Cardiac muscle cell (in vitro differentiated cells and primary cell): Measurements from ENCODE around the gene ATP9B. TPM values are rescaled to one million over a fixed set of nuclear protein-coding genes. Genes with fewer than 3 reads are reported as not detected.

ENCODE experiments used
- DNase-seq, 2 donors: peaks; one replicate each; pipeline versions ENCODE4 v3.0.0 to v3.0.0-alpha.2; 2010 to 2017; ENCODE audit warnings: low read depth in 1 of 2, low spot score in 1 of 2
- H3K27ac ChIP-seq: fragments of 200-600 bp; sonication (generic); 2 replicates; pipeline ENCODE4 v1.5.1; 2016
- H3K27me3 ChIP-seq: fragments of 200-600 bp; sonication (generic); 2 replicates; pipeline ENCODE4 v1.6.0; 2016; ENCODE audit warnings: control low read depth
- H3K36me3 ChIP-seq: fragments of 200-600 bp; sonication (generic); 2 replicates; pipeline ENCODE4 v1.5.1; 2016; ENCODE audit warnings: control low read depth
- H3K4me1 ChIP-seq: fragments of 200-600 bp; sonication (generic); 2 replicates; pipeline ENCODE4 v1.8.1; 2017; ENCODE audit warnings: low read depth, mild to moderate bottlenecking, mixed run types
- H3K4me3 ChIP-seq: fragments of 200-600 bp; sonication (generic); 2 replicates; pipeline ENCODE4 v1.5.1; 2016; ENCODE audit warnings: mild to moderate bottlenecking
- H3K9me3 ChIP-seq: fragments of 200-600 bp; sonication (generic); 2 replicates; pipeline ENCODE4 v1.5.1; 2017; ENCODE audit warnings: low read depth, mild to moderate bottlenecking, control low read depth
- polyA plus RNA-seq: library from polyadenylated mRNA; unstranded; fragments of >200 nt; fragmentation: Nextera tagmentation; extraction: Ambion mirVana; gene quantifications from 2 replicates; pipeline ENCODE4 v1.2.1, GENCODE V29; 2016
- total RNA-seq: library from RNA; depleted of rRNA; stranded (reverse); fragments of >200 nt; gene quantifications from 2 replicates; pipeline ENCODE4 v1.2.3, GENCODE V29; 2016
- TF ChIP-seq, protein P1 (sequence below): IDR thresholded peaks from 2 replicates; pipeline ENCODE4 v1.5.1; 2012; ENCODE audit warnings: low read depth, mild to moderate bottlenecking, low read length

The ATP9B gene
- total and polyA plus RNA-seq, 2 experiments from 2014 or later, result 14.1 to 14.2 TPM

DNA sequence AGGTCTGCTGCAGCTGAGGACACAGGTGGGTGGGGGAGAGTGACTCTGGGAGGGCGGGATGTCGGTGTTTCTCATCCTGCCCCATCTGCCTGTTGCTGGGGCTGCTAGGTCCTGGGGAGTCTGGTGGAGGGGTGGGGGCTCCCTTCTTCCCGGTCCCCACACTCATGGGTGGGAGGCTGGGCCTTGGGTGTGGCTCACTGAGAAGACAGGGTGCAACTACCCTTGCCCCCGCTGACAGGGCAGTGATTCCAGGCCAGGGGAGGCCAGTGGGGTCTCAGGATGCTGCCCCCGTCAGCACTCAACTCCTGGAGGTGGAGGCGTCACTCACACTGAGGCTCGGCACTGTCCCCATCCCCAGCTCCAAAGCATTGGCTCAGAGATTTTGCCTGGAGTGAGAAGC is 318.8 kb downstream of the ATP9B start:
- Histone ChIP-seq H3K36me3 (no peaks in the 10 kb centered on the region), H3K4me1 (no peaks in the 10 kb centered on the region), H3K27ac (no peak overlapping the region), H3K27me3 (peaks cover 24% of the 10 kb centered on the region), H3K9me3 (no peaks in the 10 kb centered on the region), H3K4me3 (no peak overlapping the region)
- no peak for DNase-seq
- TF ChIP-seq, protein P1, sequence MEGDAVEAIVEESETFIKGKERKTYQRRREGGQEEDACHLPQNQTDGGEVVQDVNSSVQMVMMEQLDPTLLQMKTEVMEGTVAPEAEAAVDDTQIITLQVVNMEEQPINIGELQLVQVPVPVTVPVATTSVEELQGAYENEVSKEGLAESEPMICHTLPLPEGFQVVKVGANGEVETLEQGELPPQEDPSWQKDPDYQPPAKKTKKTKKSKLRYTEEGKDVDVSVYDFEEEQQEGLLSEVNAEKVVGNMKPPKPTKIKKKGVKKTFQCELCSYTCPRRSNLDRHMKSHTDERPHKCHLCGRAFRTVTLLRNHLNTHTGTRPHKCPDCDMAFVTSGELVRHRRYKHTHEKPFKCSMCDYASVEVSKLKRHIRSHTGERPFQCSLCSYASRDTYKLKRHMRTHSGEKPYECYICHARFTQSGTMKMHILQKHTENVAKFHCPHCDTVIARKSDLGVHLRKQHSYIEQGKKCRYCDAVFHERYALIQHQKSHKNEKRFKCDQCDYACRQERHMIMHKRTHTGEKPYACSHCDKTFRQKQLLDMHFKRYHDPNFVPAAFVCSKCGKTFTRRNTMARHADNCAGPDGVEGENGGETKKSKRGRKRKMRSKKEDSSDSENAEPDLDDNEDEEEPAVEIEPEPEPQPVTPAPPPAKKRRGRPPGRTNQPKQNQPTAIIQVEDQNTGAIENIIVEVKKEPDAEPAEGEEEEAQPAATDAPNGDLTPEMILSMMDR, result no peak

DNA sequence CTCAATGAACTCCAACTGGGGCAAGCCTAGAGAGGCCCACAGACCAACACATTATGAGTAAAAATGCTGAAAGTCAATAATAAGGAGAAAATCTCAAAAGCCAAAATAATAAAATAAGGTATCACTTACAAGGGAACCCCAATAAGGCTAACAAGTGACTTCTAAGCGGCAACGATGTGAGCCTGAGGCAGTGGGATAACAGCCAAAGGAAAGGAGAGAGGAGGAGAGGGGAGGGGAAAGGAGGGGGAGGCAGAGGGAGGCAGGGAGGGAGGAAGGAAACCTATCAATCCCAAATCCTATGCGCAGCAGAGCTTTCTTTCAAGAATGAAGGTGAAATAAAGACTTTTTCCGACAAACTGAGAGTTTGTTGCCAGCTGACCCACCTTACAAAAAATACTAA is 320.5 kb downstream of the ATP9B start:
- DNase-seq, result no peak
- H3K9me3 ChIP-seq, result no peaks in the 10 kb centered on the region
- no peaks in the 10 kb centered on the region for H3K36me3 ChIP-seq
- H3K27me3 ChIP-seq, result peaks cover 41% of the 10 kb centered on the region
- H3K4me1 ChIP-seq, result no peaks in the 10 kb centered on the region
- TF ChIP-seq, protein P1, result no peak
- H3K27ac ChIP-seq, result no peak overlapping the region
- no peak overlapping the region for H3K4me3 ChIP-seq

DNA sequence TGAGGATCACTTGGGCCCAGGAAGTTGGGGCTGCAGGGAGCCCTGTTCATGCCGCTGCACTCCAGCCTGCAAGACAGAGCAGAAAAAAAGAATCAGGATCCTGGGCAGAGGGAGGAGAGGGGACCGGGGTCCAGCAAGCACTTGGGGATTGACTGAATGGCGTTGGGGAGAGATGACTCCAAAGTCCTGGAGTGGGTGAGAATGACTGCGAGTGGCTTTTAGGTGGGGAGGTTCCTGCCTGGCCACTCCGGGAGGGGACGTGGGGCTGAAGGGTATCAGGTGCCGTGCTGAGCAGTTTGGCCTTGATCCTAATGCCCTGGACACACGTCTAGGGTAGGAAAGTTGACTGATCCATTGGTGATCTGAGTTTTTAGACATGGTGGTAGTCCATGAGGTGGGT is 323.0 kb downstream of the ATP9B start:
- Histone ChIP-seq H3K9me3 (no peaks in the 10 kb centered on the region), H3K27ac (no peak overlapping the region), H3K4me1 (no peaks in the 10 kb centered on the region), H3K27me3 (peaks cover 61% of the 10 kb centered on the region), H3K36me3 (no peaks in the 10 kb centered on the region), H3K4me3 (no peak overlapping the region)
- no peak for DNase-seq
- TF ChIP-seq, protein P1, result no peak

DNA sequence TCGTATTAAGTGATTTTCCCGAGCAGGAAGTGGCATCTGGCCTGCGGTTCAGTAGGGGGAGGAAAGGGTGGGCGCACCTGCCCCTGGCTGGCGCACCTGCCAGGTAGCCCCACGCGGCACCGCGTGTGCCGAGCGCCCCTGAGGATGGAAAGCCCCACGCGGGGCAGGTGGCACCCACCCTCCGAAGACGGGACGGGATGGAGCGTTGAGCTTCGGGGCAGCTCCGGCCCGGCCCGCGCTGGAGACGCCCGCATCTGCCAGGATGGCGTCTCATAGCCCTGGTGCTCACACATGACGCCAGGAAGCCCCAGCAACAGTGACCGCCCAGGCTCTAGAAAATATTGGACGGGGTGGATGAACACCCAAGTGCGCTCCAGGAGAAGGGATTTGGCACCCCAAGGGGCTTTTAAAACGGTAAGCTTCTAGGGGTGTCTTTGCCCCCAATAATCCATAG is 324.0 kb downstream of the ATP9B start:
- Histone ChIP-seq H3K4me1 (no peaks in the 10 kb centered on the region), H3K9me3 (no peaks in the 10 kb centered on the region), H3K27ac (no peak overlapping the region), H3K36me3 (no peaks in the 10 kb centered on the region), H3K4me3 (peak overlapping the region; percentile 33), H3K27me3 (peaks cover 71% of the 10 kb centered on the region)
- TF ChIP-seq, protein P1, result no peak
- DNase-seq, result peak in 1 of 2 donors; percentile 36

DNA sequence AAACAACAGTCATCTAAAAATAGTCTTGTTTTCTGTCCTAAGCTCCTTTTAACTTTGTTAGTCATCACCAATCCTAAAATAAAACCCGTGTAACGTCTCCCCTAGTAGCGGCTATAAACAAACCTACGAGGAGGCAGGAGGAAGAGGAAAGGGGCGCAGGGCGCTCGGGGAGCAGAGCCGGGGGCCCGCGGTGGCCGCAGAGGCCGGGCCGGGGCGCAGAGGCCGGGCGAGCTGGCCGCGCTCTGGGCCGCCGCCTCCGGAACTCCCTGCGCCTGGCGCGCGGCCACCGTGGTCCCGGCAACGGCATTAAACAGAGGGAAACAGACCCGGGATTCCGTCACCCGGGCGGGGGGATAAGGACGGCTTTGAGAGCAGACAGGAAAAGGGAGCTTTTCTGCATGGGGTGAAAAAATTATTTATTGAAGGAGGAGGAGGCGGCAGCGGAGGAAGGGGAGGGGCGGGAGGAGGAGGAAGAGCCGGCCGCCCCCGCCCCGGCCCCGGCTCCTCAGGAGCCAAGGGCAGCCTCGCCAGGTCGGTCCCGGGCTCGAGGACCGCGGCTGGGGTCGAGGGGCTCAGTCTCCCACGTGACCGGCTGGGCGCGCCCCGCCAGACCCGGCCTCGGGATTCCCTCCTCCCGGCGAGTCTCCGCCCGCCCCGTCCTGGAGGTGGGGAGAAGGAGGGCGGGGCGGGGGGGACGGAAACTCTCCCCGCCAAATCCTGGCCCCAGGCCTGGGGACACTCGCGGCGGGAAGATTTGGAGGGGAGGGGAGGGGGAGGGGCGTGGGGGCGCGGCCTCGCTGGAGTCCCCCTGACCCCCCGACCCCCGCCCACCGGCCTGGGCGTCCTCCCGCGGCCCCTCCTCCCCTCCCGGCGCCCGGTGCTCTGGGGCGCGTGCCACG is 324.7 kb downstream of the ATP9B start:
- Histone ChIP-seq H3K4me1 (no peaks in the 10 kb centered on the region), H3K27ac (no peak overlapping the region), H3K36me3 (no peaks in the 10 kb centered on the region), H3K9me3 (no peaks in the 10 kb centered on the region), H3K27me3 (peaks cover 78% of the 10 kb centered on the region), H3K4me3 (peak overlapping the region; percentile 33)
- peak; percentile 69 to 95 for DNase-seq
- TF ChIP-seq, protein P1, result no peak
